Nephron progenitor cell (in vitro differentiated cells): Measurements from ENCODE around the gene PACC1.

Experiments used
- DNase-seq: peaks from one replicate; pipeline ENCODE4 v3.0.0; 2021
- H3K27ac Mint-ChIP-seq: 2 replicates; pipeline ENCODE4 v1.8.0; 2021; ENCODE audit warnings: mild to moderate bottlenecking, moderate library complexity, mixed read lengths
- H3K27me3 Mint-ChIP-seq: 2 replicates; pipeline ENCODE4 v1.8.0; 2021; ENCODE audit warnings: mild to moderate bottlenecking, low read depth, mixed read lengths; ENCODE audit not compliant: poor library complexity
- H3K36me3 Mint-ChIP-seq: 2 replicates; pipeline ENCODE4 v1.8.0; 2021; ENCODE audit warnings: low read depth, mixed read lengths
- H3K4me1 Mint-ChIP-seq: 2 replicates; pipeline ENCODE4 v1.8.0; 2021; ENCODE audit warnings: mixed read lengths
- H3K4me3 Mint-ChIP-seq: 2 replicates; pipeline ENCODE4 v1.8.0; 2021; ENCODE audit warnings: mild to moderate bottlenecking, moderate library complexity, mixed read lengths
- H3K9me3 Mint-ChIP-seq: 2 replicates; pipeline ENCODE4 v1.8.0; 2021; ENCODE audit warnings: mild to moderate bottlenecking, moderate library complexity, mixed read lengths
- TF ChIP-seq, protein P1 (sequence below): fragments of 200-600 bp; sonication (generic); IDR thresholded peaks from 2 replicates; pipeline ENCODE4 v1.5.0; 2021; ENCODE audit warnings: antibody characterized with exemption

PACC1 gene

DNA sequence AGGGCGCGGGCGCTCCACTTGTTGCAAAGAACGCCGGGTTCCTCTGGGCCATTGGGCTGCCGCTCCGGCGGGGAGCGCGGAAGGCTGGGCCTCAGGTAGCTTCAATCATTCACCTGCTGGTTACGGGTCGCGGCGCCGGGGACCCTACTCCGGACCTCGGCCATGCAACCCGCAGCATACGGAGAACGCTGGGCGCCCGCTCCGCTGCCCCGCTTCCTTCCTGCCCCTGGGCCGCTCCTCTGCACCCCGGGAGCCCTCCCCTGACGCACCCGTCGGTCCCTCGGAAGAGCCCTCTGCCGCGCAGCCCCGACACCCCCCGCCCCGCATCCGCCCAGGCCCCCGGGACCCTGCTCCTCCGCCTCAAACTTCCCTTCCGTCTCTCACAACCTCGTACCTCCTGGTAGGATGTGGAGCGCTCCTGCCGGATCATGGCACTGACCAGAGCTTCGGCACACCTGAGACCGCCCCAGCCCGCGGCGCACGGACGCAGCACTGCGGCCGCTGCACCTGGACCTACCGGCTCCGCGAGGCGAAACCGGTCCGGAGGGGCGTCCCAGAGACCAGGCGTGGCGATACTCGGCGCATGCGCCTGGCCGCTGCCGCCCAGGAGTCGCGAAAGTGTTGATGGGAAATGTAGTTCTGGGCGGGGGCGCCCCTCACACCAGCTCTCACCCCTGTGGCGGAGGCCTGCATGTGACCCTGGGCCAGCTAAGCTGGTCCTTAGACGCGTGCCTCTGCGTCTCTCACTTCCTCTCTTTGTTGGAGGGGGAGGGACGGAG, at the start of gene PACC1:
TSS of gene PACC1 (minus strand) at position 559 of the 779 bp plus-strand sequence. CDS start at position 430, 129 bp downstream.
- no peak within 1 kb of the TSS for H3K27ac Mint-ChIP-seq
- H3K36me3 Mint-ChIP-seq = peaks cover 26% of the 10 kb centered on the region
- peak within 1 kb of the TSS; percentile 90 for H3K4me3 Mint-ChIP-seq
- H3K27me3 Mint-ChIP-seq = peaks cover 23% of the 10 kb centered on the region
- no peaks in the 10 kb centered on the region for H3K9me3 Mint-ChIP-seq
- peak; percentile 90 for DNase-seq
- H3K4me1 Mint-ChIP-seq = peaks cover 40% of the 10 kb centered on the region
- TF ChIP-seq, protein P1, sequence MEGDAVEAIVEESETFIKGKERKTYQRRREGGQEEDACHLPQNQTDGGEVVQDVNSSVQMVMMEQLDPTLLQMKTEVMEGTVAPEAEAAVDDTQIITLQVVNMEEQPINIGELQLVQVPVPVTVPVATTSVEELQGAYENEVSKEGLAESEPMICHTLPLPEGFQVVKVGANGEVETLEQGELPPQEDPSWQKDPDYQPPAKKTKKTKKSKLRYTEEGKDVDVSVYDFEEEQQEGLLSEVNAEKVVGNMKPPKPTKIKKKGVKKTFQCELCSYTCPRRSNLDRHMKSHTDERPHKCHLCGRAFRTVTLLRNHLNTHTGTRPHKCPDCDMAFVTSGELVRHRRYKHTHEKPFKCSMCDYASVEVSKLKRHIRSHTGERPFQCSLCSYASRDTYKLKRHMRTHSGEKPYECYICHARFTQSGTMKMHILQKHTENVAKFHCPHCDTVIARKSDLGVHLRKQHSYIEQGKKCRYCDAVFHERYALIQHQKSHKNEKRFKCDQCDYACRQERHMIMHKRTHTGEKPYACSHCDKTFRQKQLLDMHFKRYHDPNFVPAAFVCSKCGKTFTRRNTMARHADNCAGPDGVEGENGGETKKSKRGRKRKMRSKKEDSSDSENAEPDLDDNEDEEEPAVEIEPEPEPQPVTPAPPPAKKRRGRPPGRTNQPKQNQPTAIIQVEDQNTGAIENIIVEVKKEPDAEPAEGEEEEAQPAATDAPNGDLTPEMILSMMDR = peak; percentile 18

DNA sequence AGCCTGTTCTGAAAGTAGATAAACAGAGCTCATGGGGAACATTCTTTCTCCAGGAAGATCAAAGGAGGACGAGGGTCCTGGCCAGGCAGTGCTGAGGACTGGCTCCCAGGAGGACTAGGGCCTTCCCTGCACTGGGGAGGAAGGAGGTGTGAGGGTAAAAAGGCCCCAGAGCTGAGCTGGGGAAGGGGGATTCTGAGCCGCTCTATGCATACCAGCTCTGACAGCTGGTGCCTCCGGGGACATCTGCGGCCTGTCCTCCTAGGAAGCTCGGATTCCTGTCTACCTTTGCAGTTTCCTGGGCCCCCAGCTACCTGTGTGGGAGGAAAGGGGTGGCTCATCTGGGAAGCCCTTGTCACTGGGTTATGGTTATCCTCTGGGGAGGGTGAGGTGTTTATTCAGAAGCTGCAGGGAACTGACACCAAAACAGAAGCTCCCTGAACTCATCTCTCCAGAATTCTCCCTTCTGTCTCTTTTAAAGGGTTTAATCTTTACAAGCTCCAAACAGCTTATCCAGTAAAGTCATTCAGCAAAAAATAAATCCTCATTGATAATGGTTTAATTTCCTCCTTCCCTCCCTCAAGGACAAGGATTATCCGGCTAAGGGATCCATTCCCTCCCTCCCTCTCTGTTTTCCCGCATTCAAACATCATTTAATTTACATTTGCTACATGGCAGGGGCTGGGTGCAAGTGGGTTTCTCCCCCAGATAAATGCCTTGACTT, 49.0 kb upstream of the PACC1 start:
- no peak for DNase-seq
- H3K9me3 Mint-ChIP-seq = peaks cover under 1% of the 10 kb centered on the region
- H3K36me3 Mint-ChIP-seq = no peaks in the 10 kb centered on the region
- TF ChIP-seq, protein P1 = no peak
- no peak overlapping the region for H3K4me3 Mint-ChIP-seq
- H3K4me1 Mint-ChIP-seq = peaks cover 45% of the 10 kb centered on the region
- H3K27me3 Mint-ChIP-seq = peaks cover 11% of the 10 kb centered on the region
- H3K27ac Mint-ChIP-seq = peak overlapping the region; percentile 31

DNA sequence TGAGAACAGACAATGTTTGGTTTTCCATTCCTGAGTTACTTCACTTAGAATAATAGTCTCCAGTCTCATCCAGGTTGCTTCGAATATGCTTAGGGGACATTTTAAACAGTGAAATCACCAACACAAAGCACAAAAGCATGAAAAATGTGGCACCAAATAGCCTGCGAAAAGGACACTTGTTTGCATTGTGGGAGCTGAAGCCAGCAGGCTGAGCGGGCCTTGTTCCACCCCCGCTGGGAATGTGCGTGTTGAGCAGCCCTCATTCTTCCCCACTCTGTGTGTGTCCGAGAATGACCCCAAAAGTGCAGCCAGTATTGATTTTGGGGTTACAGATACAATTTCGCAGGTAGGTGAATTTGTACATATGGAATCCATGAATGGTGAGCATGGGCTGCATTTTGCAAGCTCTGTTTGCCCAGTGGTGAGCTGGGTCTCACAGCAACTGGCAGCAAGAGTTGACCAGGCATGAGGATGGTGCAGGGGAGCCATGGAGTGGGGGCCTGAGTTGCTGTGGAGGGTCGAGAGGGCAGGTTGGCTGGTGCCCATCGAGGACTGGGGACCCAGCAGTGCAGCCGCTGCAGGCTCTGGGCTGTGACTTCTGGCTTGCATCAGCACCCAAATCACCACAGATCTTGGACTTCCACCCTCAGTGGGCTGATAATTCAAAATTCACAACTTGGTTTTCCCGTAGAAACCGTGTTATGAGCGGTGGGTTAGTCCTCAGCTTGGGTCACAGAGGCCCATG, 47.4 kb upstream of the PACC1 start:
- H3K27ac Mint-ChIP-seq = no peak overlapping the region
- H3K4me3 Mint-ChIP-seq = no peak overlapping the region
- TF ChIP-seq, protein P1 = no peak

DNA sequence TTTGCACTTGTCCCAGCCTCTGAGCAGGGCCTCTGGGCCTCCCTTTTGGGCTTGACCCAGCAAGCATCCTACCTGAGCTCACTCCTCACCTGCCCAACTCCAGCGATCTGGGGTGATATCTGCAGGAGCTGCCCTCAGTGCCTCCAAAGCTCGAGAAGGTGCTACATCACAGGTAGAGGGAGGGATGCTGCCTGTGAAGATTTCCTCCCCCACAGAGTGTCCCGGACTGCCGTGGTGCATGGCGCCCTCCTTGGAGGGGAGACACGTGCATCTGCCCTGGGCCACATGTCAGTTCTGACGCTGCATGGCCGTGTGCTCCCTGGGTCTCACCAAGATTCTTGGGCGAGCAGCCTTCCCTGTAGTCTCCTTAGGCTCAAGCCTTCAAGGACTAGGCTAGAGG, 45.7 kb upstream of the PACC1 start:
- Mint-ChIP-seq H3K27ac (no peak overlapping the region), H3K36me3 (no peaks in the 10 kb centered on the region), H3K9me3 (peaks cover 10% of the 10 kb centered on the region), H3K4me3 (no peak overlapping the region), H3K4me1 (peaks cover 25% of the 10 kb centered on the region), H3K27me3 (peaks cover 6% of the 10 kb centered on the region)
- no peak for DNase-seq
- TF ChIP-seq, protein P1 = no peak

More for the DNA sequence above, 47.4 kb upstream of the PACC1 start:
- peaks cover 36% of the 10 kb centered on the region for H3K4me1 Mint-ChIP-seq
- H3K9me3 Mint-ChIP-seq = peaks cover 10% of the 10 kb centered on the region
- H3K27me3 Mint-ChIP-seq = peaks cover 15% of the 10 kb centered on the region
- H3K36me3 Mint-ChIP-seq = no peaks in the 10 kb centered on the region
- no peak for DNase-seq

DNA sequence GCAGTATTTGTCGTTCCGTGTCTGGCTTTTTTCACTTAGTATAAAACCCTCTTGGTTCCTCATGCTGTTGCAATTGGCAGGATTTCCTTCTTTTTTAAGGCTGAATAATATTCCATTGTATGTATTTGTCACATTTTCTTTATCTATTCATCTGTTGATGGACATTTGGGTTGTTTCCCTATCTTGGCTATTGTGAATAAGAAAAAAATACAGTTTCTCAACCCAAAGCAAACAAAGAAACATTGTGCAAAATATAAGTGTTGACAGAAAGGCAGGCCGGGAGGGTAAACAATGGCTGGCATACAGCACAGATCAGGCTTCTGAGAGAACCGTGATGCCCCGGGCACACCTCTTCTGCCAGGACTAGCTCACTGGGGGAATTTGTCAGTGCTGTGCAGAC, 45.0 kb upstream of the PACC1 start:
- peaks cover 10% of the 10 kb centered on the region for H3K27me3 Mint-ChIP-seq
- TF ChIP-seq, protein P1 = no peak
- H3K36me3 Mint-ChIP-seq = no peaks in the 10 kb centered on the region
- no peak overlapping the region for H3K27ac Mint-ChIP-seq
- no peak for DNase-seq
- peaks cover 21% of the 10 kb centered on the region for H3K4me1 Mint-ChIP-seq
- H3K9me3 Mint-ChIP-seq = peaks cover 10% of the 10 kb centered on the region
- no peak overlapping the region for H3K4me3 Mint-ChIP-seq
